ENCODE data around the gene SMPDL3B.
A peak's percentile ranks its signal among the peaks of the same experiment; 100 is the strongest.

SMPDL3B gene

DNA sequence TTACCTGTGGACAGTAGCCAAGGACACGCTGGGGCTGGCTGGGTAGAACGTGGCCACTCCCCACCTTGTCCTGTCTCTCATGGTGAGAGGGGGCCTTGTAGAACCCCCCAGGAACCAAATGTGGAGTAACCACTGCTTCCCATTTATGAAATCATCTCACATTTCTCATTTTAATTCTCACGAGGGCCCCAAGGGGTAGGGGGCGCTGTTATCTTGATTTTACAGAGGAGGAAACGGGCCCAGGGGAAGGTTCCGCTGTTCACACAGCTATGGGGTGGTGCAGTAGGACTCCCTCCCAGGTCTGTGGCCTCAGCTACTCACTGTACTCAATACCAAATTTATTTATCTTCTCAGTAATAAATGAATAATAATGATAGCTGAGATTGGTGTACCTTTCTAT, 5.5 kb downstream of the SMPDL3B start:
- DNase-seq (ENCODE audit: low read depth in 4 of 4, low spot score in 1 of 4): peak; percentile 49 to 62 (median 56)

DNA sequence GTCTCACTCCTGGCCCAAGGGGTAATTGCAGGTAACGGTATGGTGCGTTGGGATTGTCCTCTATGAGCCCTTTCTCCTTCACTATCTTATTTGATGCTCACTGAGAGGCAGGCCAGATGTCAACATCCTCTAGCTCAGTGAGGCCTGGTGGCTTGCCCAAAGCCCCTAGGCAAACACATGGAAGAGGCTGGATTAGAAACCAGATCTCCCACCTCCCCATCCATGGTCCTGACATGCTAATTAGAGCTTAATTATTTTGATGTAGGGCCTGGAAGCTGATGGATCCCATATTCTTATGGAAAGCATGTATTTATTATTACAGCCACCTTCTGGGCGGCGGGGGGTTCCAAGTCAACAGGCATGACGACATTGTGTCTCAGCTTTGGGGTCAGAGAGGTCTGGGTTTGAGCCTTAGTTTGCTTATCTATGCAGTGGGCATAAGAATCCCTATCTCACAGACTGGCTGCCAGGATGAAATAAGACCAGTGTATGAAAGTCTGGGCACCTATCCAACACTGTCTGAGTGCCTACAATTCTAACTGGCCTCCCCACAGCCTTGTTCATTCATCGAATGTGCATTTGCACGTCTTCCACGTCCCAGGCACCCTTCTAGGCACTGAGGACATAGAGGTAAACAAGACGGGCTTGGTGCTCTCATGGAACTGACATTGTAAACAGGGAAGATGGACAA, 6.2 kb downstream of the SMPDL3B start:
- no peak for DNase-seq (ENCODE audit: low read depth in 4 of 4, low spot score in 1 of 4)

DNA sequence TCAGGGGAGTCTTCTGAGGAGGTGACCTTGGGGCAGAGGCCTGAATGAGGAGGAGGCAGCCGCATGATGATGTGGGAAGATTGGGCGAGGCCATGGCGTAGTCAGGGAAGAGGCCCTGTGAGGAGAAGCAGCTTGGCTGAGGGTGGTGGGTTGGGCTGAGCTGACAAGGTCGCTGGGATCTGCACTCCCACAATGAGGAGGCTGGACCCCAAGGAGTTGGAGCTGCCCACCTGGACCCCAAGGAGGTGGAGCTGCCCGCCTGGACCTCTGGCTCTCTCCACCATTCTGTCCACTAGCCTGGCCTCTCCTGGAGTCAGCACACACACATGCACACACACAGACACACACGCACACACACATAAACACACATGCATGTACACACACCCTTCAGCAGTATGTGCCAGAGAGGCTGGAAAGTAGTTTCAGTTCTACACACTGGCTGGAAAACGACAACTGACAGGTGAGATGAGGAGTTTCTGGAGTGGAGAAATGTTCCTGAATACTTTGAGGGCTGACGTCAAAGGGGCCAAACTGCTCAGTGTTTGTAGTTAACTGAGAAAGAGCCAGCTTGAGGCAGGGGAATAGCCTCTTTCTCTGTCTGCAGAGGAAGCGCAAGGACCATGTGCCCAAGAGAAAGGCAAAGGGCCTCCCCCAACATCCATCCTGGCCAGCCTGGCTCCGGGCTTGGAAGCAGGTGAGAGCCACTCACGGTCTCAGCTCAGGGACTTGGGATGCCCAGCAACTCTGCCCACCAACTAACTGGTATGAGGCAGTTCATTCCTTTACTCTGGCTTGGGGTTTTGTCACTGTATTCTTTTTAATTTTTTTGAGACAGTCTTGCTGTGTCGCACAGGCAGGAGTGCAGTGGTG, 7.1 kb downstream of the SMPDL3B start:
- no peak for DNase-seq (ENCODE audit: low read depth in 4 of 4, low spot score in 1 of 4)

DNA sequence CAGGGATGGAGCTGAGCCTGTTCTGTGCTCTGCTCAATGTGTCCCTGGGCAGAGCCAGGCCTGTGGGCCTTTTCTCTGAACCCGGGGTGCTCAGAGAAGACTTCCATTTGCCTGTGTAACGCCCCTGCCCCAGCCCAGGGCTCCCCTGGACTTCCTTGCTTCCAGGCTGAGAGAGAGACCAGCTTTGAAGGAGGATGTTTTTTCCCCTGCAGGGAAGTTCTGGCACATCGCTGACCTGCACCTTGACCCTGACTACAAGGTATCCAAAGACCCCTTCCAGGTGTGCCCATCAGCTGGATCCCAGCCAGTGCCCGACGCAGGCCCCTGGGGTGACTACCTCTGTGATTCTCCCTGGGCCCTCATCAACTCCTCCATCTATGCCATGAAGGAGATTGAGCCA, 10.2 kb downstream of the SMPDL3B start:
- no peak for DNase-seq (ENCODE audit: low read depth in 4 of 4, low spot score in 1 of 4)

DNA sequence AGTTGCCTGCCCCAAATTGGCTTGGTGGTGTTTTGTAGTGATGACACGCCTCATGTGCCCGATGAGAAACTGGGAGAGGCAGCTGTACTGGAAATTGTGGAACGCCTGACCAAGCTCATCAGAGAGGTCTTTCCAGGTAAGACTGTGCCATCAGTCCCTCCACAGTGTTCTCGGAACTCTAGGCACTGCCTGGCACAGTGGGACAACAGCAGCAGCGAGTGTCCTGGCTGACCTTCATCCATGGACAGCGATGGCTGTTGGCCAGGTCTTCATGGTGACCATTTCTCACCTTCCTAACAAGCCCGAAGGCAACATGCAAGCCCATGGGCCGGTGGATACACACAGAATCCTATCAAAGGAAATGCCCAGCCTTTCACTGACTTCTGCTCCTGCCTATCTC, 14.2 kb downstream of the SMPDL3B start:
- DNase-seq (ENCODE audit: low read depth in 4 of 4, low spot score in 1 of 4): no peak

DNA sequence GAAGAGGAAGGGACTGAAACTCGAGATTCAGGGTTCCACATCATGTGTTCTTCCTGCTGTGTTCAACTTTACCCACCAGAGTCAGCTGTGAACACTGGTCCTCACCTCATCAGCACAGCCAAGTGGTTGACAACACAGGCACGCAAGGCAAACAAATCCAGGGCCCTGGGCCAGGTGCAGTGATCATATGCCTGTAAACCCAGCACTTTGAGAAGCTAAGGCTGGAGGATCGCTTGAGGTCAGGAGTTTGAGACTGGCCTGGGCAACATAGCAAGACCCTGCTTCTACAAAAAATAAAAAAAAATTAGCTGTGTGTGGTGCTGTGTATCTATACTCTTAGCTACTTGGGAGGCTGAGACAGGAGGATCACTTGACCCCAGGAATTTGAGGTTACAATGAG, 16.6 kb downstream of the SMPDL3B start:
- no peak for DNase-seq (ENCODE audit: low read depth in 4 of 4, low spot score in 1 of 4)

DNA sequence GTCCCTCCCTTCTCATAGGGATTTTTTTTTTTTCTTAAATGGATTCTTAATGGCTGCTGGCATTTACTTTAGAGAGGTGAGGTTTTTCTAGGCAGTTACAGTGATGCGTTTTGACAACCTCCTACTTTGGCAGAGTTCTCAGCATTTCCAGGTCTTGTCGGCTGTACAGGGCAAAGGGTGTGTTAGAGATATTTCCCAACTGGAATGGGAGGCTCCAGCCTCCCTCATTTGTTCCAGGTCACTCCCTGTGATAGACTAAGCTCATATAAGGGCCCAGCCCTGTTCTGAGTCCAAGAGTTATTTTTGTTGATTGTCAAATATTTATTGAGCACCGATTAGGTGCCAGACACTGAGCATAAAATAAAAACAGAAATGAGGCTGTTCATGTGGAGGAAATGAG, 17.3 kb downstream of the SMPDL3B start:
- DNase-seq (ENCODE audit: low read depth in 4 of 4, low spot score in 1 of 4): no peak

DNA sequence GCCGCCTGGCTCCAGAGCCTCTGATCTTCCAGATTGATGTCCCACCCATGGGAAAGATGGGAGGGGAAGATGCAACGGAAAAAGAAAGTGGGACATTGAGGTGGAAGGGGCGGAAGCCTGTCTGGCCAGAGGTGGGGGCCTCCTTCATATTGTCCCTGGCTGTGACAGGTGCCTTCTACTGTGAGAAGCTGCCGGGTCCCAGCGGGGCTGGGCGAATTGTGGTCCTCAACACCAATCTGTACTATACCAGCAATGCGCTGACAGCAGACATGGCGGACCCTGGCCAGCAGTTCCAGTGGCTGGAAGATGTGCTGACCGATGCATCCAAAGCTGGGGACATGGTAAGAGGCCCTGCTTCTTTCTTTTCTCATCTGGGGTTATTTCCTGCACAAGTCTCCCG, 19.4 kb downstream of the SMPDL3B start:
- DNase-seq (ENCODE audit: low read depth in 4 of 4, low spot score in 1 of 4): no peak

DNA sequence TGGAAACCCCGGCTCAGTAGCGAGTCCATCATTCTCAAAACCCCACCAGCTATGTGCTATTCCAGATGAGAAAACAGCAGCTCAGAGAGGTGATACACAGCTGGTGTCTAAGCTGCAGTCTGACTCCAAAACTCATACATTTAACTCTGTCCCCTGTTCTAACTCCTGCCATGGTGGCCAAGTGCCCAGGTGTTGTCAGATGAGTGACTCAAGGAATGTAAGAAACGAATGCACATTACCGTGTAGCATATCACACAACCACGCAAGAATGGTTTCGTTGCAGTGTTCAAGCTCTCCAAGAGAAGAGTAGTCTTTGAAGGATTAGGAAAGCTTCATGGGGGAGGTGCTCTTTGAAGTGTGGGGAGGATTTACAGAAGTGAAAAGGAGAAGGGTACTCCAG, 20.3 kb downstream of the SMPDL3B start:
- DNase-seq (ENCODE audit: low read depth in 4 of 4, low spot score in 1 of 4): no peak

DNA sequence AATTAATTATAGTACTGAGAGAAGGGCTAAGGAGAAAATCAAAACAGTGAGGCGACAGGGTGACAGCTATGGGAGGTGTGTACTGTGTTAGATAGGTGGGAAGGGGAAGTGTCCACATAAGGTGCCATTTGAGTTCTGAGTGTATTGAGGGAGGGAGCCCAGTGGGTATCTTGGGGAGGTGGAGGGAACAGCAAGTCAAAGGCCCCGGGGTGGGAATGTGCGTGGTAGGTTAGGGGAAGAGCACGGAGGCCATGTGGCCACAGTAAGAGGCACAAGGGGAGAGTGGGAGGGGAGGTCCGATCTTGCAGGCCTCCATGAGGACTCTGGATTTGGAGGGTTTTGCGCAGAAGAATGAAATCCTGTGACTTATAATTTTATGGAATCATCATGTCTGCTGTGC, 22.0 kb downstream of the SMPDL3B start:
- no peak for DNase-seq (ENCODE audit: low read depth in 4 of 4, low spot score in 1 of 4)

DNA sequence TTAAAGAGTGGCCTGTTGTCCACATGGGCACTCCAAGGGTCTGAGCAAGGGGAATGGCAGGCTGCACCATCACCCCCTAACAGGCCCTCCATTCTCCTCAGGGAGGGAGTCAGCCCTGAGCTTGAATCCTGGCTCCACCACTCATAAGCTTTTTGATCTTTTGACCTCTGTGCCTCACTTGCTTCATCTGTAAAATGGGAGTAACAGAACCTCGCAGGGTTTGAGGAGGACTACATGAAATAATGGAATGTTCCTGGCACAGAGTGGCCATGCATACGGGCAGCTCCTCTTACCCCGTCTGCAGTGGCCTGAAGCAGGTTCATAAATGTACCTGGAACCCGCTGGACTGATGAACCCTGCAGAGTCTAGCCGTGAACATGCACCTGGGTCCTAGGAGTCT, 22.9 kb downstream of the SMPDL3B start:
- DNase-seq (ENCODE audit: low read depth in 4 of 4, low spot score in 1 of 4): no peak

DNA sequence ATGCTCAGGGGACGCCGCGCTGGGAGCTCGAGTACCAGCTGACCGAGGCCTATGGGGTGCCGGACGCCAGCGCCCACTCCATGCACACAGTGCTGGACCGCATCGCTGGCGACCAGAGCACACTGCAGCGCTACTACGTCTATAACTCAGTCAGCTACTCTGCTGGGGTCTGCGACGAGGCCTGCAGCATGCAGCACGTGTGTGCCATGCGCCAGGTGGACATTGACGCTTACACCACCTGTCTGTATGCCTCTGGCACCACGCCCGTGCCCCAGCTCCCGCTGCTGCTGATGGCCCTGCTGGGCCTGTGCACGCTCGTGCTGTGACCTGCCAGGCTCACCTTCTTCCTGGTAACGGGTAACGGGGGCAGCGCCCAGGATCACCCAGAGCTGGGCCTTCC, 23.7 kb downstream of the SMPDL3B start:
- DNase-seq (ENCODE audit: low read depth in 4 of 4, low spot score in 1 of 4): no peak

DNA sequence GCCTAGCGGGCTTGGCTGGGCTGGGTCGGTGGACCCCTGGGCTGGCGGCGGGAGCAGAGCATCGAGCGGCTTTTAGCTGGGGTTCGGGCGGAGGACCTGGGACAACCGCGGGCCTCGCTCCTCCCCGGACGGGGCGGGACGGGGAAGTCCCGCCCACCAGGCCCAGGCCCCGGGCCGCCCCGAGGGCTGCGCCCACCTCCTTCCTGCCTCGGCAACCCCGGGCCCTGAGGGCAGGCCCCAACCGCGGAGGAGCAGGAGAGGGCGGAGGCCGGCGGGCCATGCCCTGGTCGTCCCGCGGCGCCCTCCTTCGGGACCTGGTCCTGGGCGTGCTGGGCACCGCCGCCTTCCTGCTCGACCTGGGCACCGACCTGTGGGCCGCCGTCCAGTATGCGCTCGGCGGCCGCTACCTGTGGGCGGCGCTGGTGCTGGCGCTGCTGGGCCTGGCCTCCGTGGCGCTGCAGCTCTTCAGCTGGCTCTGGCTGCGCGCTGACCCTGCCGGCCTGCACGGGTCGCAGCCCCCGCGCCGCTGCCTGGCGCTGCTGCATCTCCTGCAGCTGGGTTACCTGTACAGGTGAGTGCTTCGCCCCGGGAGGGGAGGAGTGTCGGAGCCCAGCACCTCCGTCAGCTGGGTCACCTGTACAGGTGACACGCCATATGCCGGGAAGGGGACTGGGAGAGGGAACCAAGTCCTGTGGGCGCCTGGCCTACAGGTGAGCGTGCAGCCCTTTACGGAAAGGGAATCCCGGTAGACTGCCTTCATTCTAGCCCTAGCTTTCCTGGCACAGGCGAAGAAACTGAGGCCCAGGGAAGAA, 25.2 kb downstream of the SMPDL3B start, which contains the start of gene XKR8:
Gene XKR8 (plus strand): TSS at position 182 of the 812 bp plus-strand sequence. CDS start 97 bp downstream, at position 279.
- peak; percentile 48 to 80 (median 66) for DNase-seq (ENCODE audit: low read depth in 4 of 4, low spot score in 1 of 4)

DNA sequence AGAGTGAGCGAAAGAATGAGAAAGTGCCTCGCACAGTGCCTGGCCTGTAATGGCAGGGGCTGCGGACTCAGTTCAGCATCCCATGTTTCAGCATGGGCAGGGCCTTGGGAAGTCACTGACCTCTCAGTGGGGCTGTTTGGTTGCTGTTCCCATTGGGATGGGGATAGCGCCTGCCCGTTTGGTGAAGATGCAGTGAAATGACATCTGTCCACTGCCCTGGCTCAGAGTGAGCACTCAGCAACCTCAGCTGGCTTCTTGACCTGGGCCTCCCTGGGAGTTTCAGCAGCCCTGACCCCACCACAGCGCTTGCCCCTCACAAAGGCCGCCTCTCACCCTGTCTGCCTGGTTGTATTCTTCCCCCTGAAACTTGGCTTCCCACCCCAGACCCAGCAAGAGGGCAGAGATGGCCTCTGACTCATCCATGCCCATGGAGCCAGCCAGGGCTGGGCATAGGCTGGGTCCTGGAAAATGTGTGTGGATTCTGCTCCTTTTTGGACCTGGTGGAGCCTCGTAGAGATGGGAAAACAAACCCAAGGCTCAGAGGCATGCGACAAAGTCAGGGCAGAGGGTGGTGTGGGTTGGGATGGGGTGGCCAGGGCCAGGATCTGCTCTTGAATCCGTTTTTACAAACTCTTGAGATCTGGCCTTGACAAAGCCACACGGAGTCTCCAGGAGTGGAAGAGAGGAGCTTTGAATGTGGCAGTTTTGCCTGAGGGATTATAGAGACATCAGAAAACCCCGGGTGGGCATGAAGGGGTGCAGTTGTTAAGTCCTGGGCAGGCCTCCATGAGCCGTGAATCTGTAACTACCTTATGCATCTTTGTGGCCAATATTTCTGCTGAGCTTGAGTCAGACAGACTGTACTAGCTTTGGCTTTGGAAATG, 26.2 kb downstream of the SMPDL3B start:
- DNase-seq (ENCODE audit: low read depth in 4 of 4, low spot score in 1 of 4): no peak

DNA sequence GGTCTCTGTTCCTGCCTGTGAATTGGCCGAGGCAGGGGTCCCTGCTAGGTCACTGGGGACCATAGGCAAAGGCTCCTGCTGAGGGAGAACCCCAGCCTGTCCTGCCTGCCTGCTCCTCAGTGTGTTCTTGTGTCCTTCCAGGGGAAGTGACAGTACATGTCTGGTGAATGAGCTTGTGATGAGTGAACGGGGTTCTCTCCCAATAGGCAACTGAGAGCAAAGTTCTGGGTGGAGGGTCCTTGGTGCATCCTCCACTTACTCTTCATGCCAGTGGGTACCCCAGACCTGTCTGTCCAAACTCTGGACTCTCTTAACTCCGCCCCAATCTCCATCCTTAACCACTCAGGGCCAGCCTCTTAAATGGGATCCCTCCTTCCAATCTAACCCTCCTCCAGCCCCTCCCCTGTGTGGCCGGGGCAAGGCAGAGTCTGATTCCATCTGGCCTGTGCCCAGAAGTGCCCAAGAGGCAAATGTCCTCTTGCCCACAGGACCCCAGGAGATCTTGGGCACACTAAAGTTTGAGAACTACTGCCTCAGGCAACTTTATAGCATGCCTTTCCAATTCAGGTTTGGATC, 26.9 kb downstream of the SMPDL3B start:
- DNase-seq (ENCODE audit: low read depth in 4 of 4, low spot score in 1 of 4): no peak

DNA sequence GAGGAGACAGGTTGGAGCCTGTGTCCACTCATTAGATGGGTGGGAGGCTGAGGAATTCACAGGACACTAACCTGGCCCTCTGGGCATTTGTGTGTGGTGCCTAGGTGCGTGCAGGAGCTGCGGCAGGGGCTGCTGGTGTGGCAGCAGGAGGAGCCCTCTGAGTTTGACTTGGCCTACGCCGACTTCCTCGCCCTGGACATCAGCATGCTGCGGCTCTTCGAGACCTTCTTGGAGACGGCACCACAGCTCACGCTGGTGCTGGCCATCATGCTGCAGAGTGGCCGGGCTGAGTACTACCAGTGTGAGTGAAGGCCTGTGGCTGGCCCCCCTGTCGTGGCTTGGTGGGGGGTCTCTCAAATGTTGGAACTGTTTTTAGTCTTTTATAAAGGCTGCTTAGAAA, 28.6 kb downstream of the SMPDL3B start:
- DNase-seq (ENCODE audit: low read depth in 4 of 4, low spot score in 1 of 4): no peak

DNA sequence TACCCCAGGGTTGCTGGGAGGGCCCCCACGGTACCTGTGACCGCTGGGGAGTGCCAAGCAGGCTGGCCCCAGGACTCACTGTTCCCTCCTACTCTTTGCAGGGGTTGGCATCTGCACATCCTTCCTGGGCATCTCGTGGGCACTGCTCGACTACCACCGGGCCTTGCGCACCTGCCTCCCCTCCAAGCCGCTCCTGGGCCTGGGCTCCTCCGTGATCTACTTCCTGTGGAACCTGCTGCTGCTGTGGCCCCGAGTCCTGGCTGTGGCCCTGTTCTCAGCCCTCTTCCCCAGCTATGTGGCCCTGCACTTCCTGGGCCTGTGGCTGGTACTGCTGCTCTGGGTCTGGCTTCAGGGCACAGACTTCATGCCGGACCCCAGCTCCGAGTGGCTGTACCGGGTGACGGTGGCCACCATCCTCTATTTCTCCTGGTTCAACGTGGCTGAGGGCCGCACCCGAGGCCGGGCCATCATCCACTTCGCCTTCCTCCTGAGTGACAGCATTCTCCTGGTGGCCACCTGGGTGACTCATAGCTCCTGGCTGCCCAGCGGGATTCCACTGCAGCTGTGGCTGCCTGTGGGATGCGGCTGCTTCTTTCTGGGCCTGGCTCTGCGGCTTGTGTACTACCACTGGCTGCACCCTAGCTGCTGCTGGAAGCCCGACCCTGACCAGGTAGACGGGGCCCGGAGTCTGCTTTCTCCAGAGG, 31.8 kb downstream of the SMPDL3B start:
- no peak for DNase-seq (ENCODE audit: low read depth in 4 of 4, low spot score in 1 of 4)

DNA sequence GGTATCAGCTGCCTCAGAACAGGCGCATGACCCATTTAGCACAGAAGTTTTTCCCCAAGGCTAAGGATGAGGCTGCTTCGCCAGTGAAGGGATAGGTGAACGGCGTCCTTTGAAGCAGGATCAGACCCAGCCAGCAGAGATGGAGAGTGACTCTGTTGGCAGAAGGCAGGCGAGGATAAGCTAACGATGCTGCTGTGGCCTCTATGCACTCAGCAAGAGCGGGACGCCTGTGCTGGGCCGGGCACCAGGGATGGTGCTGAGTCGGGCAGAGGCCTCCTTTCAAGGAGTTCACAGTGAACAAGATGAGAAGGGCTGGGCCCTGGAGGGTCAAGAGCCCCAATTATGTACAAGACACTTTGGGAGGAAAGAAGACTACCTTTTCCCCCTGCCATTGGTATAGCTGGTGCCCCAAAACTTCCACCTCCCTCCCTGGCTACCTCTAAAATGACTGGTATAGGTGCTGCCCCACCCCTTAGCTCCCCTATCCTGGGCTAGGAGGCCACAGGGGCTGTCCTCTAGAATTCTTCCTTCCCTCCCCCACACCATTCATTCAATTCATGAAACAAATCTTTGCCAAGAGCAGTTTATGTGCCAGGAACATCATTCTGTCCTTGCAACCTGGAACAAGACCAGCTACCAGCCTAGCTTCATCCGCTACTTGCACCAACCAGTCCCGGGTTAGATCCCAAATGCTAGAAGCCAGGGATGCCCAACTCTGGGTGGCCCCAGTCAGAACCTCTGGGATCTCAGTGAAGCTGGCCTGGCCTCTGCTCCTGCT, 32.5 kb downstream of the SMPDL3B start:
- no peak for DNase-seq (ENCODE audit: low read depth in 4 of 4, low spot score in 1 of 4)

DNA sequence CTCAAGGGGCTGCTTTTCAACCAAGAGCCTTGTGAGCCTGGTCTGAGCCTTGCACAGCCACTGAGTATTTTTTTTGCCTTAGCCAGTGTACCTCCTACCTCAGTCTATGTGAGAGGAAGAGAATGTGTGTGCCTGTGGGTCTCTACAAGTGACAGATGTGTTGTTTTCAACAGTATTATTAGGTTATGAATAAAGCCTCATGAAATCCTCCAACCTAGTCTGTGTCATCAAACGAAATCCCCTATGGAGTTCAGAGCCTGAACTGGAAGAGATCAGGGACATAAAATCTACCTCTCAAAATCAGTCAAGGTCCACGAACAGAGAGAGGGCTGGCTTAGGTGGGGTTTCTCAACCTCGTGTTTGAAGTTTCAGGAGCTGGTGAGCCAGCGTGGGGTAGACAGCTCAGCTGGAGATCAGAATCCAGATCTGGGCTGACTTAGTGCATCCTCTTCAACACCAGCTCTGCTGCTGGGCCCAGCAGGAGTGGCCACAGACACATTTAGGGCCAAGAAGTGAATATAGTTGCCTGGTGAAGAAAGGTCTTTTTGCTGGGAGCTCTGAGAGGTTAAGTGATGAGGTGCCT, 33.2 kb downstream of the SMPDL3B start:
- no peak for DNase-seq (ENCODE audit: low read depth in 4 of 4, low spot score in 1 of 4)

All from stimulated activated CD4-positive, alpha-beta T cell treated with anti-CD3 and anti-CD28 coated beads, Interleukin-1b, Interleukin-23, amount 100 ng/mL, for 24 hours (primary cell).